Spleen (tissue), 7 donors: ENCODE data around the gene HOXB4.

ENCODE experiments used
- CTCF ChIP-seq, 11 experiments: fragments of 200-600 bp in 7 of 11; fragments of 450-650 bp in 4 of 11; sonication (generic) in 4 of 11; IDR thresholded peaks in 8 of 11; conservative IDR thresholded peaks in 3 of 11; 1 replicate in 7 of 11; 2 replicates in 4 of 11; pipeline versions ENCODE4 v1.4.0 to v1.8.0; 2016 to 2021; ENCODE audit warnings: antibody characterized with exemption in 11 of 11, inconsistent platforms in 4 of 11, mild to moderate bottlenecking in 1 of 11
- POLR2A ChIP-seq, 3 donors: fragments of 450-650 bp; IDR thresholded peaks; one replicate each; pipeline ENCODE4 v1.5.1; 2017; ENCODE audit warnings: antibody characterized with exemption in 3 of 3, mild to moderate bottlenecking in 1 of 3
- POLR2AphosphoS5 ChIP-seq, 3 donors: sonication (generic); formaldehyde crosslinking; IDR thresholded peaks; one replicate each; pipeline ENCODE4 v1.5.1; 2017; ENCODE audit warnings: antibody characterized with exemption in 3 of 3
- donor health status: DM: no; HTN: no; CAD: no; lungs with moderate emphysema.
- donor health status: DM: no; HTN: no; CAD: no.
- donor health status: DM: no; HTN: no; CAD: no.

GRCh38 chr17:48593126-48593829 lies 15.1 kb upstream of the HOXB4 start, which contains the start of gene HOXB5:
- TF ChIP-seq POLR2A (IDR thresholded peaks at IDR 0.05): no peak
- TF ChIP-seq CTCF (IDR thresholded peaks at IDR 0.05 in 8 of 11, conservative IDR thresholded peaks at IDR 0.05 in 3 of 11): no peak
- TF ChIP-seq POLR2AphosphoS5 (IDR thresholded peaks at IDR 0.05): peak in 1 of 3 donors; percentile 56
